ENCODE results near the gene GPR68.
"Not testable (repeated sequence)": the region's sequence is repeated elsewhere in the genome, so short reads cannot be mapped to it uniquely, and the experiment has no call there.

The GPR68 gene

DNA sequence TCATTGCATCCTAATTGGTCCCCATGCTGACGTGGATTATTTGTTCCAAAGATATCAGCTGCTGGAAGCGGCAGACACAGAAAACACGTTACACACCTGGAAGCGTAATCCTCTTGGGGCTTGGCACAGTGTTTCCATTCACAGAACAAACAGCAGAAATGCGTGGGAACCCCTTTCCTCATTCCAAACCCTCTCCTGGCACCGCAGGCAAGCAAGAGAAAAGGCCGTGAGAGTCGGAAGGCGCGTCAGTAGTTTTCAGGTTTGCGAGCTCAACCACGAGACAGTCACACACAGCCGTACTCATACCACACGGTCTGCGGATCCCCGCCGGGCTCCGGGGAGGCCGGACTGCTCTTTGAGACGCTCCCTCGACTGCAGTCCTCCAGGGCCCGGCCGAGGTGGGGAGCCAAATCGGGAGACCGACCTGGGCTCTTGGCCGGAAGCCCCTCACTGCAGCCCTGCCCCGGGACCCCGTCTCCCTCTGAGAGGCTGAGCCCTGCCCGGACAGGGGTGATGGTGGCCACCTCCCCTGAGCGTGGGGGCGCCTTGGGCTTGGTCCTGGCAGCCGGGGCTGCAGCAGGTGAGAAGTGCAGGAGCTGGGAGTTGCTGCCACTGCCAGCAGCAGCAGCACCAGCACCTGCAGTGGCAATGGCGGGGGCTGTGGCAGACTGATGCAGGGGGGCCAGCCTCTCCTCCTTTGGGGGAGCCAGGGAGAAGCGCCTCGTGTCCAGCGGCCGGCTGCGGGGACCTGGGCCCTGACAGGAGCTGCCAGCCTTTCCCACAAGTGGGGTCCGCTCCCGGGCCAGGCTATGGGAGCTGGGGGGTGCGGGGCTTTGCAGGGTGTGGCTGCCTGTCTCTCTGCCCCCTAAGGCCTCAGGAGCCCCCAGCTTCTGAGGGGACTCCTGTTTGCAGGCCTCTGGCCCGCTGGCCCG, 28.1 kb upstream of the GPR68 start:
- DNase-seq: no peak

- DNase-seq: no peak
These were observed 27.1 kb upstream of the GPR68 start for GRCh38 chr14:91271639-91272038.

DNA sequence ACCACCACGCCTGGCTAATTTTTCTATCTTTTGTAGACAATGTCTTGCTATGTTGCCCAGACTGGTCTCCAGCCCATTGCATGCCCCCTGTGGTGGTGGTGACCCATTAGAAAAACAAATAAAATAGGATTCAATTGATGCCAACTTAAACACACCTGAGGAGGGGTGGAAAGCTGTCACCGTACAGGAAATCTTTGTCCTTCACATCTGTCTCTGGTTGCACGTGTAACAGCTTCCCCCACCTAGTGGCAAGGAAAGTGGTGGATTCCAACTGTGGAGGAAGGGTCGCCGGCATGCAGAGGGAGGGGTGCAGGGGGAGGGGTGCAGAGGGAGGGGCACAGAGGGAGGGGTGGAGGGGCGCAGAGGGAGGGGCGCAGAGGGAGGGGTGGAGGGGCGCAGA, 26.1 kb upstream of the GPR68 start:
- DNase-seq: no peak

- DNase-seq: no peak
These were observed 25.7 kb upstream of the GPR68 start for GRCh38 chr14:91270188-91270587.

- no peak for DNase-seq
These were observed 24.8 kb upstream of the GPR68 start for GRCh38 chr14:91269076-91269991.

- no peak for DNase-seq
These were observed 23.5 kb upstream of the GPR68 start for GRCh38 chr14:91267965-91268437.

GRCh38 chr14:91266276-91266675, 21.8 kb upstream of the GPR68 start:
- not testable (repeated sequence) for DNase-seq

DNA sequence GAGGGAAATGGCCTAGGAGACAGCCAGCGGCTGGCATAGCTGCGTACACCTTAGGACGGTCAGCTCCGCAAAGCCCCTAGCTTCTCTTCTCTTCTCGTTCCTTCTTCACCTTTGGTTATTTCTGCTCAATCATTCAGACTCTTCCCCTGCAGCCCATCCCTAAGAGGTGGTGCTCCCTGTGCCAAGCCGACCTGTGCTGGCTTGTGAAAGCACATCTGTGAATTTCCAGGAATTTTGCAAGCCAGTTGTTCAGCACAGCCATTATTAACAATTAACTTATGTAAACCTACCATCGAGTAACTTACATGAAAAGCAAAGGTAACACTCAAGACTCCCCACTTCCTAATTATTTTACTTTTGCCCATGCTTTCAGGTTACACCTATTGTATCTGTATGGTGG, 20.9 kb upstream of the GPR68 start:
- DNase-seq: no peak

- DNase-seq: no peak
These were observed 19.9 kb upstream of the GPR68 start for GRCh38 chr14:91264151-91265150.

GRCh38 chr14:91263329-91263728, 18.8 kb upstream of the GPR68 start:
- no peak for DNase-seq

DNA sequence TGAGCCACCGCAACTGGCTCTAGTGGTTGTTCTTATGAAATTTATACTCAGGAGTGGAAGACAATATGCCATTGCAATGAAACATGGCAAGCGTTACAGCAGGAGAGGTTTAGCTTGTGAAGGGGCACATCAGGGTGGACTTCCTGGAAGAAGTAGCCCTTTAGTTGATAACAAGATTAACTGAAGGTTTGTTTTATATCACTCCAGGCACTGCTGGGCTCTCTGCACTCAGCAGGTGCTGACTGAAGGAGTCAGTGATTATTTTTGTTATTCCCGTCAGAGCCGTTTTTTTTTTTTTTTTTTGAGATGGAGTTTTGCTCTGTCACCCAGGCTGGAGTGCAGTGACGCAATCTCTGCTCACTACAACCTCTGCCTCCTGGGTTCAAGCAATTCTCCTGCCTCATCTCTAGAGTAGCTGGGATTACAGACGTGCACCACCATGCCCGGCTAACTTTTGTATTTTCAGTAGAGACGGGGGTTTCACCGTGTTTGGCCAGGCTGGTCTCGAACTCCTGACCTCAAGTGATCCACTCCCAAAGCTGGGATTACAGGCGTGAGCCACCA, 17.6 kb upstream of the GPR68 start:
- DNase-seq: no peak

GRCh38 chr14:91261115-91261514, 16.6 kb upstream of the GPR68 start:
- DNase-seq: no peak

DNA sequence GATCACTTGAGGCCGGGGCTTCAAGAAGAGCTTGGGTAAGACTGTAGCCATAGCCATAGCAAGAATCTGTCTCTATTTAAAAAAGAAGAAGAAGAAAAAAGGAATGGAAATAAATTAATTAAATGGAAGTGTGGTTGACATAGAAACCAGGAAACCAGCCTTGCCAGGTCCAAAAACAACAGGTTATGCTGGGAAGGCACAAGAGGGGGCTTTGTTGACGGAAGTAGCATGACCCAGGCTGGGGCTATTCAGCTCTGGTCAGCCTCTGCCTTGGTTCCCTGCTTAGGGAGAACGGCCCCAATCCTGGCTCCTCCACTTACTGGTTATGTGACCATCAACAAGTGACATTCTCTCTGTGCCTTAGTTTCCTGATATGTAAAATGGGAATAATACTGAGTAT, 14.4 kb upstream of the GPR68 start:
- no peak for DNase-seq

DNA sequence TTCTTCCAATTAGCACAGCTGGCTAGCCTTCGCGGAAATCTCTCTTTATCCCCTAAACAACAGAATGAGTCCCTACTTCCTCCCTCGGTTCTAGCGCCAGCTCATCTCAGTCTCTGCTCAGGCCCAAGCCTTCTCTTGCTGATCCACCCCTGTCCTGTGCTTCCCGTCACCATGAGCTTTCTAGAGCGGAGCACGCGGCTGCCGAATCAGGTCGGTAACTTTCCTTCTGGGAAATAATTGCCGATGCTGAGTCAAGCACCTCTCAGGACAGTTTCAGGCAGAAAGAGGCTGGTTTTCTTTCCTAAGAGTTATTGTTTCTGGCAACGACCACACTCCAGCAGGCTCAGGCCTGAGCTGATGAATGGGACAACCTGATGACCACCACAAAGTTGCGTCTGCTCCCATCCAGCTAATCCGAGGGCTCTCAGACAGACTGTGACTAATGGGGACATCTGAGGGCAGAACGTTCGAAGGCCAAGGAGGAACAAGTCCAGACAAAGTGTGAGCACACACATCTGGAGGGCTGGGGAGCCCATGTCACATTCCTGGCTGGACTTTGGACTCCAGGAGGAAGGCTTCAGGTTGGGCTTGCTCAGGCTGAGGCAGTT, 13.6 kb upstream of the GPR68 start:
- peak; percentile 95 for DNase-seq

DNA sequence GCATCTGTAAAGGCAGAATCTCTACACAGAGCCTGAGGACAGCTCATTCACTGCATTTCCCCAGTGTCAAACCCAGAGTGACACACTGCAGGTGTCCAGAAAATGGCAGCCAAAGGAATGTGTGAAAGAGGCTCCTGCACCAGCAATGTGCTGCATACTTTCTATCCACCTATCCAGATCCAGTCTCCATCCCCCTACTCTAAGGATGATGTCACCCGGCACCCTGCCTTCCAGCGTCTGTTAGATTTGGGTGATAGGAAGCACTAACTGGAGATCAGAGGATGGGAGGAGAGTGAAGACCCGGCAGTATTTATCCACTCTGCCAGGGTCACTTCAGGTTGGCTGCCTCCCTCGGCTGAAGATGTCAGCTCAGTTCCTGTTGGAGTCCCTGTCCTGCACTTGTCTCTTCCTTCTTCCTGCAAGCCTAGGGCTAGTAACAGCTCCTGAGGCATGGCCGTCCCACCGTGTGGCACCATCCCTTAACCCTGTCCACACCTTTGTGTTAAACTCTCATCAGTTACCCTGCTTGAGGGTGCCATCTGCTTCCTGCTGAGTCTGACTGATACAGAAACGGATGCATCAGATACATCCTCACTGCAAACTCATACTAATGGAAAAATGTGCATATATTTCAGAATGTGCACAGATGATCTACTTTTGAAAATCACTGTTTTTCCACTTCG, 13.0 kb upstream of the GPR68 start:
- DNase-seq: peak; percentile 98

DNA sequence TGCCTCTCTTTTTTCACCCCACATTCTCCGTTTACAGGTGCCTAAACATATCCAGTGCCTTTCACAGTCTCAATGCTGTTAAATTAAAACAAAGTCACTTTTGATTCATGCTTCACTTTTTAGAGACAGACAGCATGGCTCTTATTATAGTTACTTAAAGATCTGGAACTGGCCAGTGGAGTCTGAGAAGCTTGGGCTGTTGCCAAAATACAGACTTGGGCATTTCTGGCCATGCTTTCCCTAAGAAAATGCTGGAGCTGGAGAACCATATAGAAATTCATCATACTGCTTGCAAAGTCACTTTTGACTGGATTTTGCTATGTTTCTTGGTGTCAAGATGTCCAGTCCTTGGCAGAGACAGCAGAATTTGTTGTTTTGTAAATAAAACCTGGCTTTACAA, 12.2 kb upstream of the GPR68 start:
- DNase-seq: no peak

DNA sequence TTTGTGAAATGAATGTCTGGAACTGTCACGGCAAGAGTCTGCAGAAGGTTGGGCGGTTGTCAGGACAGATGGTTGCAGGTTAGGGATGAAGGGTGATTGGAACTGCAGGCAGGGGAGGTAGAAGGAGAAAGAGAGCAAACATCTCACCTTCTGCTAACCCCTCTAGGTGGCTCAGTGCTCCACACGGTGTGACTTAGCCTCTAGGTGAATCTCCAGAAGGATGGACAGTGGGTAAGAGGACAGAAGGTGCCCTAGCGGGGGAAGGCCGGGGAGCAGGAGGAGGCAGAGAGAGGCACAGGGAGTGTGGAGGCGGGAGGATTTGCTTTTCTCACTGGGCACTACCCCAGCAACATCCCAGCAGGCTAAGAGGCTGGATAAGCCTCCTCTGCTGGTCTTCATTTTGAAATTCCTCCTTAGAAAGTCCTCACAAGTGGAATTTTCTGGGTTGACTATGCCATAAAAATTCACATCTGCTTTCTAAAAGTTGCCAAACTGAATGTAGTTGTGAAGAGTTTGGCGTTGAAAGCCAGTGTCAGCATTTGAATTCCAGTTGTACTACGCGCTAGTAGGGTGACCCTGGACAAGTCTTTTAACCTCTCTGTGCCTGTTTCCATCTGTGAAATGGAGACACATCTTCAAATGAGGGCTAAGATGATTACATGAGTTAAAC, 10.7 kb upstream of the GPR68 start:
- DNase-seq: no peak

GRCh38 chr14:91254461-91254860, 10.0 kb upstream of the GPR68 start:
- DNase-seq: no peak

GRCh38 chr14:91253795-91254323, 9.4 kb upstream of the GPR68 start:
- no peak for DNase-seq
